Astrocyte (in vitro differentiated cells and primary cell): ENCODE measurements around the gene PIAS3. TPM values are rescaled to one million over a fixed set of nuclear protein-coding genes. Genes with fewer than 3 reads are reported as not detected.

Experiments
- DNase-seq: peaks from one replicate; pipeline ENCODE4 v3.0.0-alpha.2; 2010; ENCODE audit warnings: low read depth
- FAIRE-seq: peaks from 2 replicates; lab custom pipeline; 2011; peaks lifted over from hg19 to GRCh38; lab: Jason Lieb, UNC
- H2AFZ ChIP-seq: 2 replicates; pipeline ENCODE4 v1.6.0; 2012; ENCODE audit warnings: low read depth, low read length, inconsistent platforms
- H3K27ac ChIP-seq: 2 replicates; pipeline ENCODE4 v1.5.1; 2011; ENCODE audit warnings: low read depth, low read length, inconsistent platforms
- H3K27me3 ChIP-seq: 2 replicates; pipeline ENCODE4 v1.6.0; 2011; ENCODE audit warnings: low read length, inconsistent platforms; ENCODE audit not compliant: insufficient read depth
- H3K36me3 ChIP-seq: 2 replicates; pipeline ENCODE4 v1.5.1; 2011; ENCODE audit warnings: low read length, inconsistent platforms; ENCODE audit not compliant: insufficient read depth
- H3K4me1 ChIP-seq: 2 replicates; pipeline ENCODE4 v1.5.1; 2011; ENCODE audit warnings: low read length, inconsistent platforms; ENCODE audit not compliant: insufficient read depth
- H3K4me2 ChIP-seq: 2 replicates; pipeline ENCODE4 v1.6.0; 2012; ENCODE audit warnings: low read length, inconsistent platforms
- H3K4me3 ChIP-seq: 2 replicates; pipeline ENCODE4 v1.5.1; 2011; ENCODE audit warnings: low read depth, mild to moderate bottlenecking, low read length, inconsistent platforms; ENCODE audit not compliant: insufficient read depth
- H3K79me2 ChIP-seq: 2 replicates; pipeline ENCODE4 v1.6.0; 2012; ENCODE audit warnings: mild to moderate bottlenecking, low read length, inconsistent platforms; ENCODE audit not compliant: insufficient read depth
- H3K9ac ChIP-seq: 2 replicates; pipeline ENCODE4 v1.6.0; 2012; ENCODE audit warnings: mild to moderate bottlenecking, low read length, inconsistent platforms
- H3K9me3 ChIP-seq: 2 replicates; pipeline ENCODE4 v1.5.1; 2012; ENCODE audit warnings: low read depth, mild to moderate bottlenecking, low read length, inconsistent platforms; ENCODE audit not compliant: insufficient read depth
- H4K20me1 ChIP-seq: 2 replicates; pipeline ENCODE4 v1.6.0; 2012; ENCODE audit warnings: low read length, inconsistent platforms; ENCODE audit not compliant: insufficient read depth
- H3K27ac Mint-ChIP-seq: one replicate; pipeline ENCODE4 v1.8.0; 2021; ENCODE audit warnings: mild to moderate bottlenecking, mixed read lengths; ENCODE audit not compliant: unreplicated experiment
- H3K27me3 Mint-ChIP-seq: one replicate; pipeline ENCODE4 v1.8.0; 2021; ENCODE audit warnings: low read depth, mixed read lengths; ENCODE audit not compliant: unreplicated experiment
- H3K36me3 Mint-ChIP-seq: one replicate; pipeline ENCODE4 v1.8.0; 2021; ENCODE audit warnings: low read depth, mixed read lengths; ENCODE audit not compliant: unreplicated experiment
- H3K4me1 Mint-ChIP-seq: one replicate; pipeline ENCODE4 v1.8.0; 2021; ENCODE audit warnings: low read depth, mixed read lengths; ENCODE audit not compliant: unreplicated experiment
- H3K4me3 Mint-ChIP-seq: one replicate; pipeline ENCODE4 v1.8.0; 2021; ENCODE audit warnings: mild to moderate bottlenecking, moderate library complexity, mixed read lengths; ENCODE audit not compliant: unreplicated experiment
- H3K9me3 Mint-ChIP-seq: one replicate; pipeline ENCODE4 v1.8.0; 2021; ENCODE audit warnings: mild to moderate bottlenecking, mixed read lengths; ENCODE audit not compliant: unreplicated experiment
- EZH2 ChIP-seq: IDR thresholded peaks from 2 replicates; pipeline ENCODE4 v1.6.1; 2012; ENCODE audit warnings: mild to moderate bottlenecking, low read length, inconsistent platforms; ENCODE audit not compliant: insufficient read depth
- total RNA-seq: library from RNA; stranded (reverse); gene quantifications from 2 replicates; pipeline ENCODE4 v1.2.1, GENCODE V29; 2021
- TF ChIP-seq, protein P1 (sequence below): IDR thresholded peaks from 2 replicates; pipeline ENCODE4 v1.5.1; 2011; ENCODE audit warnings: low read depth, mild to moderate bottlenecking, inconsistent platforms, low read length, moderate library complexity; ENCODE audit not compliant: insufficient read depth

The PIAS3 gene
- total RNA-seq, 1 donor from 2014 or later, result 42.6 TPM

GRCh38 chr1:145858238-145858900 is 512 bp downstream of the PIAS3 start:
- Histone ChIP-seq H3K27ac (peak overlapping the region; percentile 65), H3K9me3 (no peaks in the 10 kb centered on the region), H3K36me3 (peaks cover 32% of the 10 kb centered on the region), H3K4me2 (peak overlapping the region; percentile 90), H4K20me1 (peaks cover 27% of the 10 kb centered on the region), H2AFZ (peak overlapping the region; percentile 76), H3K9ac (peak overlapping the region; percentile 90), H3K4me3 (peak overlapping the region; percentile 96), H3K4me1 (peaks cover 11% of the 10 kb centered on the region), H3K27me3 (no peaks in the 10 kb centered on the region), H3K79me2 (peaks cover 19% of the 10 kb centered on the region)
- DNase-seq (no peak), FAIRE-seq (no peak)
- Mint-ChIP-seq H3K36me3 (peaks cover 22% of the 10 kb centered on the region), H3K4me1 (peaks cover 5% of the 10 kb centered on the region), H3K4me3 (peak overlapping the region; percentile 96), H3K27ac (no peak overlapping the region), H3K9me3 (no peaks in the 10 kb centered on the region), H3K27me3 (peaks cover 4% of the 10 kb centered on the region)
- TF ChIP-seq EZH2, result no peak
- TF ChIP-seq, protein P1, sequence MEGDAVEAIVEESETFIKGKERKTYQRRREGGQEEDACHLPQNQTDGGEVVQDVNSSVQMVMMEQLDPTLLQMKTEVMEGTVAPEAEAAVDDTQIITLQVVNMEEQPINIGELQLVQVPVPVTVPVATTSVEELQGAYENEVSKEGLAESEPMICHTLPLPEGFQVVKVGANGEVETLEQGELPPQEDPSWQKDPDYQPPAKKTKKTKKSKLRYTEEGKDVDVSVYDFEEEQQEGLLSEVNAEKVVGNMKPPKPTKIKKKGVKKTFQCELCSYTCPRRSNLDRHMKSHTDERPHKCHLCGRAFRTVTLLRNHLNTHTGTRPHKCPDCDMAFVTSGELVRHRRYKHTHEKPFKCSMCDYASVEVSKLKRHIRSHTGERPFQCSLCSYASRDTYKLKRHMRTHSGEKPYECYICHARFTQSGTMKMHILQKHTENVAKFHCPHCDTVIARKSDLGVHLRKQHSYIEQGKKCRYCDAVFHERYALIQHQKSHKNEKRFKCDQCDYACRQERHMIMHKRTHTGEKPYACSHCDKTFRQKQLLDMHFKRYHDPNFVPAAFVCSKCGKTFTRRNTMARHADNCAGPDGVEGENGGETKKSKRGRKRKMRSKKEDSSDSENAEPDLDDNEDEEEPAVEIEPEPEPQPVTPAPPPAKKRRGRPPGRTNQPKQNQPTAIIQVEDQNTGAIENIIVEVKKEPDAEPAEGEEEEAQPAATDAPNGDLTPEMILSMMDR, result no peak

DNA sequence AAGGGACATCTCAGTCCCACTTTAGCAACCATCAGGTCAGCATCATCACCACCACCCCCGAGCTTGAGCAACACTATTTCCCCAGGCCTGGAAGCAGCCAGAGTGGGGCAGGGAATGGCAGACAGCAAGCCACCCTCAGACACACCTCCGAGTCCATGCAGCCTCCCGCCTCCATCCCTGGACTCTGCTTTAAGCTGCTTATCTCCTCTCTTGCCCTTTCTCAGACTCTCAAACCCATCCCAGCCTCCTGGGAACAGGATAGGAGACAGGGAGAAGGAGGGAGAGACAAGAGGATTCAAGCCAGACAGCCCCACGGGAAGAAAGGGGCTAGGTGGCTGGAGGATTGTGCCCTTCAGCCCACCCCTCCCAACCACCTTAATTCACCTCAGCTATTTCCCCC is 1.7 kb downstream of the PIAS3 start:
- Mint-ChIP-seq H3K4me1 (peaks cover 5% of the 10 kb centered on the region), H3K27ac (no peak overlapping the region), H3K36me3 (peaks cover 23% of the 10 kb centered on the region), H3K4me3 (peak overlapping the region; percentile 47), H3K27me3 (no peaks in the 10 kb centered on the region), H3K9me3 (no peaks in the 10 kb centered on the region)
- no peaks in the 10 kb centered on the region for H3K27me3 ChIP-seq
- peaks cover 27% of the 10 kb centered on the region for H4K20me1 ChIP-seq
- H3K4me3 ChIP-seq, result no peak overlapping the region
- FAIRE-seq (no peak), DNase-seq (no peak)
- no peaks in the 10 kb centered on the region for H3K9me3 ChIP-seq
- TF ChIP-seq, protein P1, result no peak
- TF ChIP-seq EZH2, result no peak
- H3K36me3 ChIP-seq, result peaks cover 39% of the 10 kb centered on the region
- H3K9ac ChIP-seq, result no peak overlapping the region
- no peak overlapping the region for H3K27ac ChIP-seq
- peaks cover 19% of the 10 kb centered on the region for H3K79me2 ChIP-seq
- H3K4me2 ChIP-seq, result peak overlapping the region; percentile 90
- peaks cover 11% of the 10 kb centered on the region for H3K4me1 ChIP-seq
- H2AFZ ChIP-seq, result no peak overlapping the region

DNA sequence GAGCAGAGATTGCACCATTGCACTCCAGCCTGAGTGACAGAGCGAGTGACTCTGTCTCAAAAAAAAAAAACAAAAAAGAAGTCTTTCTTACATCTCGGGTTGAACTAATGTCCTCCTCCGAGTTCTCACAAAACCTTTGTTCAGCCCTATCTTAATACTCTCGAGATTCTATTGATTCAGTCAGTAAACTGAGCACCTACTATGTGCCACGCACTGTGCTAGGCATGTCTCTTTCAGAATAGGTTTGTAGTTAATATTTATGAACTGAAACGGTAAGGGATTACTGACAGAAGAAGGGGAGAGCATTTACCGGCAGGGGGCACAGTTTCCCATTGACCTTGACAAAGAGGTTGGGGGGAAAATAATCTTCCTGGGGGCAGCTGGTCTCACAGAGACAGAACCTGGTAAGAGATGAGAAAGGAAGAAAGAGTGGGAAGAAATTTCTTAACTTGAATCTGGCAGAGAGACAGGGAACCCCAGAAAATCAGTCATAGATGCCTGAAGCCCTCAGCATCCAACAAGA is 3.4 kb downstream of the PIAS3 start:
- DNase-seq (no peak), FAIRE-seq (no peak)
- Mint-ChIP-seq H3K9me3 (no peaks in the 10 kb centered on the region), H3K4me3 (no peak overlapping the region), H3K27me3 (no peaks in the 10 kb centered on the region), H3K36me3 (peaks cover 30% of the 10 kb centered on the region), H3K4me1 (peaks cover 9% of the 10 kb centered on the region), H3K27ac (no peak overlapping the region)
- peaks cover 27% of the 10 kb centered on the region for H4K20me1 ChIP-seq
- TF ChIP-seq EZH2, result no peak
- TF ChIP-seq, protein P1, result peak; percentile 15
- H3K4me1 ChIP-seq, result peaks cover 13% of the 10 kb centered on the region
- H2AFZ ChIP-seq, result no peak overlapping the region
- H3K9ac ChIP-seq, result no peak overlapping the region
- H3K4me3 ChIP-seq, result no peak overlapping the region
- H3K9me3 ChIP-seq, result no peaks in the 10 kb centered on the region
- no peaks in the 10 kb centered on the region for H3K27me3 ChIP-seq
- H3K27ac ChIP-seq, result no peak overlapping the region
- peaks cover 51% of the 10 kb centered on the region for H3K36me3 ChIP-seq
- H3K79me2 ChIP-seq, result peaks cover 19% of the 10 kb centered on the region
- no peak overlapping the region for H3K4me2 ChIP-seq
